ENCODE measurements around the gene ATP5ME.
"Not testable (repeated sequence)": the region's sequence is repeated elsewhere in the genome, so short reads cannot be mapped to it uniquely, and the experiment has no call there.

Gene ATP5ME

GRCh38 chr4:683247-683897 lies 9.3 kb upstream of the ATP5ME start:
- no peak for DNase-seq

- DNase-seq: no peak
These were observed 8.6 kb upstream of the ATP5ME start for GRCh38 chr4:682490-683172.

- DNase-seq: peak in 1 of 2 experiments; percentile 17
These were observed 7.8 kb upstream of the ATP5ME start for GRCh38 chr4:681736-682451.

- no peak for DNase-seq
These were observed 7.0 kb upstream of the ATP5ME start for GRCh38 chr4:680928-681645.

GRCh38 chr4:680551-680927 lies 6.5 kb upstream of the ATP5ME start:
- DNase-seq: no peak

GRCh38 chr4:680091-680490 lies 6.0 kb upstream of the ATP5ME start:
- no peak for DNase-seq

DNA sequence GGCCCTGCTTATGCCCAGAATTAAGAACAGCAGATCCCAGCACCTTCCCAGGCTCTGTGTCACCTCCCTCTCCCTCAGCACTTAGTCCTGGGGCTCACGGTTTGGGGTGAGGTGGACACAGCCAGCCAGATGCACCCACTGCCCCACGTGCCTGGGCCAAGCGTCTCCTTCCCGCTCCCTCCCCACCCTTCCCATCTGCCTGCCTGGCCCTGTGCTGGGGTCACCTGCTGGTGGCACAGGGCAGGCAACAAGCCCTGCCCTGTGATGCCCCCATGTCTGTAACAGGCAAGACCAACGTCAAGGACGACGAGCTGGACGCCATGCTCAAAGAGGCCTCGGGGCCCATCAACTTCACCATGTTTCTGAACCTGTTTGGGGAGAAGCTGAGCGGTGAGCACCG lies 5.6 kb upstream of the ATP5ME start:
- no peak for DNase-seq

DNA sequence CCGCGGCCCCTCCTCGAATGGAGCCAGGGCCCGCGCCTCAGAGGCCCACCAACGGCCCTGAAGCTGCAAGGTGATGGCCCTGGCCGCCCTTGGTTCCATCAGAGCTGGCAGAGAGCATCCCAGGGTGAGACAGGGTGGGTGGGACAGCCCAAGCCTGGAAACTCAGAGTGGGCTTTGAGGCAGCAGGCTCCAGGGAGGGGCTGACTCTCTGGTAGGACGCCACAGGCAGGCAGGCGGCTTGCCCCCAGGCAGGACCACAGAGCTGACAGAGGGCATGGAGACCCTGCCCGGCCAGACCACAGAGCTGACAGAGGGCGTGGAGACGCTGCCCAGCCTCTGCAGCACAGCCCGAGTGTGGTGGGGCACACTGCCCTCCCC lies 5.0 kb upstream of the ATP5ME start:
- DNase-seq: no peak

DNA sequence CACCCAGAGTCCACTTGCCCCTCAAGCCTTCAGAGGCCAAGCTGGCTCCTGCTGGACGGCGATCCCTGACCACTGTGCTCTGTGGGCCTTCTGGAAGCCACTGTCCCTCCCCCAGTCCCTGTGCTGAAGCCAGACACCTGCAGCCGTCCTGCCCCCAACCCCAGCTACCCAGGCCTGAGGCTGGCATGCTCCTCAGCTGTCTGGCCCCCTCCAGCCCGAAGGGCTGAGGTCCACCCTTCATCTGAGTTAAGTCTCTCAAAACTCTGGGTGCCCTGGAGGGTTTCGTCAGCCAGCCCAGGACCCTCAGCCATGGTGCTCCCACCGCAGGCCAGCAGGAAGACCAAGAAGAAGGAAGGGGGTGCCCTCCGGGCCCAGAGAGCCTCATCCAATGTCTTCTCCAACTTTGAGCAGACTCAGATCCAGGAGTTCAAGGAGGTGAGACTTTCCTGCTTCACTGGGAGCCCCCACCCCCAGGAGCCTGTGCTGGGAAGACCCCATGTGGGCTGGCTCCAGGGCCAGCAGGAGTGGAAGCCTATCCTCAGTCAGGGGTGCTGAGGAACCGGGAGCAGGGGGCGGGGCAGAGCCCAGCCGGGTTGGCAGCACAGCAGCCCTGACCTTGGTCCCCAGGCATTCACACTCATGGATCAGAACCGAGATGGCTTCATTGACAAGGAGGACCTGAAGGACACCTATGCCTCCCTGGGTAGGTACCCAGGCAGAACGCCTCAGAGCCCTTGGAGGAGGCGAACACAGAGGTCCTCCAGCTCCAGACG lies 4.4 kb upstream of the ATP5ME start:
- no peak for DNase-seq

- no peak for DNase-seq
These were observed 3.6 kb upstream of the ATP5ME start for GRCh38 chr4:677431-678293.

GRCh38 chr4:676871-677235 lies 2.8 kb upstream of the ATP5ME start:
- DNase-seq: no peak

- DNase-seq: no peak
These were observed 2.1 kb upstream of the ATP5ME start for GRCh38 chr4:675980-676870.

GRCh38 chr4:675036-675882 lies 1.2 kb upstream of the ATP5ME start:
- DNase-seq: no peak

- DNase-seq: no peak
These were observed 556 bp downstream of the ATP5ME start for GRCh38 chr4:673349-674091.

- DNase-seq: no peak
These were observed 2.3 kb downstream of the ATP5ME start for GRCh38 chr4:671769-672168.

DNA sequence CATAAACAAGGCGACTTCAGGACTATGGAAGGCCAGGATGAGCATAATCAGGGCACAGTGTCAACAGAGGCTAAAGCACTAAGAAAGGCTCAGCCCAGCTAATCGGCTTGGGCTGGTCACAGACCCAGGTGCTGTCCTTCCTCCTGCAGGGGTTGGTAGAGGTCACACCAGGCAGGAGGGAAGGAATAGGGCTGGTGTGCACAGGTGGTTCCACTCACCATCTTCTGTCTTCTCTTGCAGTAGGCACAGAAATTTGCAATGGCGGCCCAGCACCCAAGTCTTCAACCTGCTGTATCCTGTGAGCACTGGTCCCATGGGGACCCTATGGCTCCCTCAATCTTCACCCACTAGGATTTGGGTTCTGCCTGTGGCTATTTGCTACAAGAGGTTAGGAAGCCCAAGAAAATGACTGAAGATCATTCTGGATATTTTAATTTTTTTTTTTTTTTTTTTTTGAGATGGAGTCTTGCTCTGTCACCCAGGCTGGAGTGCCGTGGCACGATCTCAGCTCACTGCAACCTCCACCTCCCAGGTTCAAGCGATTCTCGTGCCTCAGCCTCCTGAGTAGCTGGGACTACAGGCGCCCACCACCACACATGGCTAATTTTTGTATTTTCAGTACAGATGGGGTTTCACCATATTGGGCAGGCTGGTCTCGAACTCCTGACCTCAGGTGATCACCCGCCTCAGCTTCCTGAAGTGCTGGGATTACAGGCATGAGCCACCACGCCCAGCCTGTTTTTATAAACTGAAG lies 4.1 kb downstream of the ATP5ME start:
- DNase-seq: not testable (repeated sequence)

GRCh38 chr4:668219-668618 lies 5.9 kb downstream of the ATP5ME start:
- DNase-seq: not testable (repeated sequence)

DNA sequence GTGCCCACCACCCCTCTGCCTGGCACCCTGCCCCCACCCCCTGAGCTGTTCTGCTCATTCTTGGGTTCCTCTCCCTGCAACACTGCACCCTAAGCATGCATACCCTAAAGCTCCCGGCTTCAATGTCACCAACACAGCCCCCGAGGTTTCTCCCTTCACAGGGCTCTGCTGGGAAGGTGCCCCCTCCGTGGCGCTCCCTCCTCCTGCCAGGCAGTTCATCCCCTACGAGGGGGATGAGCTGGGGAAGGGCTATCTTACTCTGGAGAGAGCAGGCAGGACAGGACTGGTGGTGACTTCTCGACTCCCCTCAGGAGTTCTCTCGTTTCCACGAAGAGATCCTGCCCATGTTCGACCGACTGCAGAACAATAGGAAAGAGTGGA lies 6.5 kb downstream of the ATP5ME start:
- DNase-seq: no peak
